GM13977 (cell line): ENCODE data around the gene TCEA2.

Experiments
- DNase-seq: peaks from one replicate; pipeline ENCODE4 v3.0.0; 2012; ENCODE audit warnings: low spot score
- CTCF ChIP-seq: IDR thresholded peaks from 2 replicates; pipeline ENCODE4 v1.5.1; 2012; ENCODE audit warnings: mild to moderate bottlenecking, control low read depth; ENCODE audit not compliant: insufficient read depth; ENCODE audit errors: extremely low read depth, missing control alignments
- in situ Hi-C: fragments of 300-500 bp; cut with MboI; formaldehyde crosslinking; loops from one replicate; pipeline ENCODE4 v1.12.0; 2022; ENCODE audit warnings: low sequenced_read_pairs, low pct_unique_long_range_greater_than_20kb, mixed read lengths, inconsistent platforms; ENCODE audit not compliant: unreplicated experiment

TCEA2 gene

DNA sequence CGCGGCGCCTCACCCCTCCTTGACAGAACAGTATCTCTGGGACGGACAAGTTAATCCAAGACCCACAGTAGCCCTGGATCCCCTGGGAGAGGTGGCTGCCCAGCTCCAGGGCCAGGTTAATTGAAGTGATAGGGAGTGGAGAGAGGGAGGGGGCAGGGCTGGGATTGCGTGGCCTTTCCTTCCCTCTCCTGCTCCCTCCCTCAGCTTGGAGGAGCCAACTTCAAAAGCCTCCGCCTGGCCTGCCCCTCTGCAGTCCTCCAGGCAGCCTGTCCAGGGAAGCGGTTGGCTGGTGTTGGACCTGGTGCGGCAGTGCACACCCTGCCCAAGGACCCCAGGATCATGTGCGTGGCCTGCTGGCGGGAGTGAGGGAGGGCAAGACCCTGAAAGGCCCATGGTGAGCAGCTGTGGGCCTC is 27.1 kb upstream of the TCEA2 start, which contains the start of gene C20orf204:
C20orf204 (plus strand) TSS at position 250 of the 413 bp plus-strand sequence; CDS start at position 392, 142 bp downstream.
- no peak for DNase-seq
- TF ChIP-seq CTCF: no peak
- in situ Hi-C loops: no loop called here

DNA sequence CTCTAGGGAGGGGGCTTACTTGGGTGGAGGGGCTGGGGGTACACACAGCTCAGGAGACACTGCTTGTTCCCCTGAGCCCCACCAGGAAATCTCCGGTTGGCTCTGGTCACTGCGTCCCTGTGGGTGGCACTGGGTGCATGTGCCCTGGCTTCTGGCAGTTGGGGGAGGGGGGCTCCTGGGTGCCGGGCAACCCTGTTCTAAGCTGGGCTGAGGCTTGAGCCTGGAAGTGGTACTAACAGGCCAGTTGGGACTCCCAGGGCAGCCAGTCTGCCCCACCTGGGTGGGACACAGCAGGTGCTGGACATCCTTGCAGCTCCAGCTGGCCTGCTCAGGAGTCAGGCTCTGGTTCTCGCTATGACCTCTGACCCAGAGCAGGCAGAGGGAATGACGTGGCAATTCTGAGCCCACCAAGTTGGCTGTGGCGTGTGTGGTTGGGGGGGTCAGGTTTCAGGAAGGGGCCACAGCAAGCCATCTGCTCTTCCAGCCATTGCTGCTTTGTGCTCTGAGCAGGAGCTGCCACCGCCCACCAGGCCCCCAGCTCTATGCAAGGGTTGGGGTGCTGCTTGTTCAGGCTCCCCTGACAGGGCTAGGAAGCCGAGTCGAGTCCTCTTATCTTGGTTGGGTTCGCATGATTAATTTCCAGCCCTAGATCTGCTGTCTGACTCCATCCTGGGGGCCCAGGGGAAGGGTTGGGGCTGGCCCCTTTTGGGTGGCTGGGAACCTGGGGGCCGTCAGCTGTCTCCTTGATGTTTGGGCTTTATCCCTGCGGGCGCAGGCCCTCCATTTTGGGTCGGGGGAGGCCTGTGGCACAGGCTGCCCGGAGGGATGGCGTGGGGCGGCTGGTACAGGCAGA is 26.4 kb upstream of the TCEA2 start:
- no peak for TF ChIP-seq CTCF
- in situ Hi-C loops: no loop called here
- DNase-seq: peak; percentile 74

DNA sequence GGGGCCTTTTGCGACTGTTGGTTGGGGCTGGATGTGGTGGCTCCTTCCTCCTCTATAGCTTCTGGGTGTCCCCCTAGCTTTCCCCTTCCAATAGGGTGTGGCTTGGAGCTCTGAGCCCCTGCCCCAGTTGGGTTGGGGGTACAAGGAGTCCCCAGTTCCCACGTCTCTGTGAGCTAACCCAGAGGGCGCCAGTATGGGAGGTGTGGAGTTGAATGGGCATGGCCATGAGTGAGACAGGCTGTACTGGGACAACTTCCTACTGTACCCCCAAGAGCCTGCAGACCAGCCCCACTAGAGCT is 25.9 kb upstream of the TCEA2 start:
- TF ChIP-seq CTCF: no peak
- in situ Hi-C loops: no loop called here
- no peak for DNase-seq

- in situ Hi-C loops: no loop called here
- peak; percentile 5 for TF ChIP-seq CTCF
- peak; percentile 82 for DNase-seq
Measured at GRCh38 chr20:64037498-64038213, 25.3 kb upstream of the TCEA2 start.

DNA sequence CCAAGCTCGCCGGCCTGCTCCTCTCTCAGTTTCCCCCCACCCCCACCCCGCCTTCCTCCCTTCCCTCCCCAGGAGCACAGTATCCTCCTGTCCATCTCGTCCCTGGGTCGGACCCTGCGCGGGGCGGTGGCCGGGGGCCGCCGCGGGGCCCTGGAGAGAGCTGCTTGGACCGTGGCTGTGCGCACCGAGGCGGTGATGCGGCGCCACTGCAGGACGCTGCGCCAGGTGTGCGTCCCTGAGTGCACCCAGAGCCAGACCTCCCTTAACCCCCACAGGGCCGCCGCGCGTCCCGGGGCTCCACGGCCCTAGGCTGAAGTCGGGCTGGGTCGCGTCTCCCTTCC is 24.8 kb upstream of the TCEA2 start:
- TF ChIP-seq CTCF: peak; percentile 27
- in situ Hi-C loops: no loop called here
- DNase-seq: no peak

GRCh38 chr20:64038565-64039292 is 24.3 kb upstream of the TCEA2 start:
- TF ChIP-seq CTCF: peak; percentile 89
- in situ Hi-C loops: no loop called here
- DNase-seq: peak; percentile 93
